NCI-H2107 (cell line): Measurements from ENCODE around the gene RNF214.
"Not testable (repeated sequence)": the region's sequence is repeated elsewhere in the genome, so short reads cannot be mapped to it uniquely, and the experiment has no call there.

Source experiments
- DNase-seq: peaks from one replicate; lab custom pipeline; 2025; lab: John Stamatoyannopoulos, UW

The RNF214 gene

GRCh38 chr11:117197516-117198456 lies 34.7 kb upstream of the RNF214 start:
- no peak for DNase-seq

GRCh38 chr11:117198613-117199012 lies 33.9 kb upstream of the RNF214 start:
- no peak for DNase-seq

- no peak for DNase-seq
These were observed 33.2 kb upstream of the RNF214 start, which contains the start of gene TAGLN for GRCh38 chr11:117199053-117199915. TSS of gene TAGLN (plus strand) at chr11:117199370. CDS start at chr11:117203014, 3,644 bp downstream.

- DNase-seq = no peak
These were observed 32.3 kb upstream of the RNF214 start for GRCh38 chr11:117199916-117200812.

GRCh38 chr11:117200813-117201657 lies 31.4 kb upstream of the RNF214 start:
- no peak for DNase-seq

GRCh38 chr11:117201658-117202305 lies 30.7 kb upstream of the RNF214 start:
- DNase-seq = no peak

- no peak for DNase-seq
These were observed 29.9 kb upstream of the RNF214 start for GRCh38 chr11:117202386-117203068.

- DNase-seq = no peak
These were observed 29.4 kb upstream of the RNF214 start for GRCh38 chr11:117203069-117203407.

- DNase-seq = no peak
These were observed 28.0 kb upstream of the RNF214 start for GRCh38 chr11:117204283-117205080.

- no peak for DNase-seq
These were observed 27.2 kb upstream of the RNF214 start for GRCh38 chr11:117205211-117205818.

- not testable (repeated sequence) for DNase-seq
These were observed 26.4 kb upstream of the RNF214 start for GRCh38 chr11:117206111-117206510.

- not testable (repeated sequence) for DNase-seq
These were observed 25.6 kb upstream of the RNF214 start for GRCh38 chr11:117206859-117207258.

GRCh38 chr11:117207481-117207880 lies 25.0 kb upstream of the RNF214 start:
- not testable (repeated sequence) for DNase-seq

- not testable (repeated sequence) for DNase-seq
These were observed 23.8 kb upstream of the RNF214 start for GRCh38 chr11:117208710-117209109.

- not testable (repeated sequence) for DNase-seq
These were observed 22.9 kb upstream of the RNF214 start for GRCh38 chr11:117209351-117210125.

GRCh38 chr11:117210620-117211019 lies 21.9 kb upstream of the RNF214 start:
- DNase-seq = no peak

- no peak for DNase-seq
These were observed 19.6 kb upstream of the RNF214 start for GRCh38 chr11:117212697-117213355.
